HG03565 (cell line): Measurements from ENCODE around the gene LCP2.
"Not testable (repeated sequence)": the region's sequence is repeated elsewhere in the genome, so short reads cannot be mapped to it uniquely, and the experiment has no call there.

Source experiments
- ATAC-seq: cut with Tn5 transposase; IDR thresholded peaks from one replicate; pipeline ENCODE4 v1.9.1; 2021; ENCODE audit warnings: mild to moderate bottlenecking, moderate library complexity; ENCODE audit not compliant: unreplicated experiment

LCP2 gene

DNA sequence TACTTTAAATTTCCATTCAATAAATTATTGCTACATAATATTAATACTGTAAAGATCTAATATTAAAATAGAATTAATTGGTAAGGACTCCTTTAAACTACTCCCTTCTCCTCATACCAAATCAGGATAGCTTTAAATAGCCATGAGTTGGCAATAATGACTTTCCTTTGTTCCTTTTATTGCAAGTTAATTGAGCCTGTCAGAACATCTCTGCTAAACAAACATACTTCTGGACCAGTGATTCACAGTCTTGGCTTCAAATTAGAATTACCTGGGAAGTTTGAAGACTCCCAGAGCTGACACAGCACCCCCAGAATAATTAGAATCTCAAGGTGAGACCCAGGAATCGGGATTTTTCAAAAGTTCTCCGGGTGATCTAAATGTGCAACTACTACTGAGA lies 46.1 kb downstream of the LCP2 start:
- no peak for ATAC-seq

DNA sequence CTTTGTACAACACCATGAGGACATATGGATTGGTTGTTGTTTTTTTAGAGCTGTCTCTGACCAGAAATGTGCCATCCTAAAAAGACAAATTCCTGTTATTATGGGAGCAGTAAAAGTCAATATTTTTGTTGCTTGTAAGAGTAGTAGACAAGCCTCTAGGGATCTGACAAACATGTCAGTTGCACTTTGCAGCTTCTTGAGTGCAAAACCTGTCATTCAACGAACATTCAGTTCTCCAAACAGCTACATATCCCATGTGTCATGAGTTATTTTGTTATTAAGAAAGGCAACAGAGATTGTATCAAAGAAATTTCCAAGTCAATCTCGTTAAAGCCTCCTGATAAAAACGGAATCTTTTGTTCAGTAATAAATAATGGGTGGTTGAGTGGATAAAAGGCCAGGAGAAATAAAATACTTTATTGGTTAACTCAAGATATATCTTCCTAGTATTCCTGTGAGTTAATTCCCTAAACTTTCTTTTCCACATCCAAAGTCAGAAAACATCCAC lies 46.7 kb downstream of the LCP2 start:
- no peak for ATAC-seq

DNA sequence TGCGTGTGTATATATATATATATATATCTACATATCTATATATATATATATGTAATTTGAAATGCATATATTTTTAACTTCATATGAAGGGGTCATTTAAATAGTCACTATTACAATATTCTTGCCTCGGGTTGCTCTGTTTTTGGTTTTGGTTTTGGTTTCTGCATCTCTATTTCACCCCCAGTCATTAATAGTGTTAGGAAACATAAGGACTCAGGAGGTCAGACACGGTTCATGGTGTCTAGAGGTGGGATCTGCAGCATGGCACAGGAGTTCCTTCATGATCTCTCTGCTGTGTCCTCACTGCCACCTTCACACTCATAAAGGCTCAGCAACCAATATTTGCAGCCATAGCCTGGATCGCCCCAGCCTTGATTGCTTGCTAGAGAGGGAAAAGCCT lies 48.2 kb downstream of the LCP2 start:
- ATAC-seq, result no peak

DNA sequence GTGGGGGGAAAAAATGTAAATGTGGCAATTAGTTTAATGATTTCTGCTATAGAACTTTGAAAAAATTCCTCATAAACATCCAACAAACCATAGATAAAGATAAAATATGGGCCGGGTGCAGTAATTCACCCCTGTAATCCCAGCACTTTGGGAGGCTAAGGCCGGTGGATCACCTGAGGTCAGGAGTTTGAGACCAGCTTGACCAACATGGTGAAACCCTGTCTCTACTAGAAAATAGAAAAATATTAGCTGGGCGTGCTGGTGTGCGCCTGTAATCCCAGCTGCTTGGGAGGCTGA lies 48.7 kb downstream of the LCP2 start:
- not testable (repeated sequence) for ATAC-seq

DNA sequence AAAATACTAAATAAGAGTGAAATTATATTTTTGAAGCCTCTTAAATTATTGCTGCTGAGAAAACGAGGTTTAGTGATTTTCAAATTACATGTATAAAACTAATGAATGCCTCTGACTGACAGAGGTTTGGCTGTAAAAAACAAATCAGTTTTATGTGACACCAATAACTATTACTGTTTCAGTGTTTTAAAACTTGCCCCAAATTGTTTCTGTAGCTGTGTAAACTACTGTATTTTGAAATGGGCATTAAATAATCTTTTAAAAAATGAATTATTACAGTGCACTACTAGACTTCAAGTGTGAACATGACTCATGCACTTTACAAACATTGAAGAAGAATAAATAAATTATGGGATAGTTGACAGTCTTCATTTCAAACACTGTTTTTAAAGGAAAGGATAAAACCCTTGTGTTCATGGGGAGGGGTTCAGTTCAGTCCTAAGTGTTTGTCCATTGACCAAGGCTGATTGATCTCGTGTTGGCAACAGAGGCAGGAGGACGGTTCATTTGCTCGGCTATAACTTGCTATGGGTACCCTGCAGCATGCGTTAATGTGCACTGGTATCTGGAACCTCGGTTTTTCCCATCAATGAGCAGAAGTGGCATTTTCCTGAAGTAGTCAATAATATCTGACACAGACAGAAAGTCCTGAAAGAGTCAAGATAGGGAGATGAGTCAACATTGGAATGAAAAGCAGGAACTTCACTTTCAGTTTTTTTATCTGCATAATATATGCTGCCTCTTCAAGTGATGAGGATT lies 49.2 kb downstream of the LCP2 start:
- no peak for ATAC-seq

DNA sequence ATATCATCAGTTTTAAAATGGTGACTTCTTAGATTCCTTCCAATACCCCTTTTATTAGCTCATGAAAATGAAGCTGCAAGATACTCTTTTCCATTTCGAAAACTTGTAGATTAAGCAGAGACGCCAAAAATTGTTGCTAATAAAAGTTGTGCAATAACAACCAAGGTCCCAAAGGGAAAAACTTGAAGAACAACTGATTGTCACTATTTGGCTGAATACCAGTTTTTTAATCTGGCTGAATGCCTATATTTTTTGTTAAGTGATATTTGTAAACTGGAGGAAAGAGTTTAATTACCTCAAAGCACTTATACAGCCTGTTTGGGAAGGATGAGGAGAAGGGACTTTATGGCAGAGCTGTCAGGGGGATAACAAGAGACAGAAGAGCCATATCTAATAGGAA lies 50.2 kb downstream of the LCP2 start:
- no peak for ATAC-seq

DNA sequence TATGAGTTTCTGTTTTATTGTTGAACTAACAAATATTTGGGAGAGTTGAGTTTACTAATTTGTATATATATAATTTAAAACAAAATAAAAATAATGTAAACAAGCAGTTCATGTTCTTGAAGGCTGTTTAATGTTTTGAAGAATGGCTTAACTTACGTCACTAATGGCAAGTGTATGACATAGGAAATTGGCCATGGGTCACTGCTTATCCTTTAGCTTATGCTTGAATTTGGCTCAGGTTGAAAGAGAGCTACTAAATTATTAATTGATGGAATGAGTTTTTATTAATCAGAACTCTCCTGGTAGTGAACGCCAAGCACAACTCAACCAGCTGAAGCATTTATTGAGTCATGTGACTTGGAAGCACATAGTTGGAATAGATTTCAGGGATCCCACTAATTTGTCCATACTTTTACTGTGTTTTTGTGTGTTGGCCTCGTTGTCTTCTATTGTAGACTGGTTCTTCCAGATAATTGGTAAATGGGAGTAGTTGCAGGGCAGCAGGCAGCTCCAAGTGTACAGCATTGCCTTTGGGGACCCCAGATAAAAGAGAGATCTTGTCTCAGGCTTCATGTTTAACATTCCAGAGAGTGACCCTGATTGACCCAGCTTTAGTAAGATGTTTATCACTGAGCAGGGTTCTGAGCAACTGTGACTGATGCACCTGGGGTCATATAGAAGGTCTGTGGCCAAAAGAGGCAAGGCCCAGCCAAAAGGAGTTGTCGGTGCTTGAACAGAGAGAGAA lies 51.3 kb downstream of the LCP2 start:
- no peak for ATAC-seq

DNA sequence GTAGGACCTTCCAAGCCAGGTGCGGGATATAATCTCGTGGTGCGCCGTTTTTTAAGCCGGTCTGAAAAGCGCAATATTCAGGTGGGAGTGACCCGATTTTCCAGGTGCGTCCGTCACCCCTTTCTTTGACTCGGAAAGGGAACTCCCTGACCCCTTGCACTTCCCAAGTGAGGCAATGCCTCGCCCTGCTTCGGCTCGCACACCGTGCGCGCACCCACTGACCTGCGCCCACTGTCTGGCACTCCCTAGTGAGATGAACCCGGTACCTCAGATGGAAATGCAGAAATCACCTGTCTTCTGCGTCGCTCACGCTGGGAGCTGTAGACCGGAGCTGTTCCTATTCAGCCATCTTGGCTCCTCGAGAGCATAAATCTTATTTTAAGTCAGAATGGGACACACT lies 52.1 kb downstream of the LCP2 start:
- ATAC-seq, result not testable (repeated sequence)

DNA sequence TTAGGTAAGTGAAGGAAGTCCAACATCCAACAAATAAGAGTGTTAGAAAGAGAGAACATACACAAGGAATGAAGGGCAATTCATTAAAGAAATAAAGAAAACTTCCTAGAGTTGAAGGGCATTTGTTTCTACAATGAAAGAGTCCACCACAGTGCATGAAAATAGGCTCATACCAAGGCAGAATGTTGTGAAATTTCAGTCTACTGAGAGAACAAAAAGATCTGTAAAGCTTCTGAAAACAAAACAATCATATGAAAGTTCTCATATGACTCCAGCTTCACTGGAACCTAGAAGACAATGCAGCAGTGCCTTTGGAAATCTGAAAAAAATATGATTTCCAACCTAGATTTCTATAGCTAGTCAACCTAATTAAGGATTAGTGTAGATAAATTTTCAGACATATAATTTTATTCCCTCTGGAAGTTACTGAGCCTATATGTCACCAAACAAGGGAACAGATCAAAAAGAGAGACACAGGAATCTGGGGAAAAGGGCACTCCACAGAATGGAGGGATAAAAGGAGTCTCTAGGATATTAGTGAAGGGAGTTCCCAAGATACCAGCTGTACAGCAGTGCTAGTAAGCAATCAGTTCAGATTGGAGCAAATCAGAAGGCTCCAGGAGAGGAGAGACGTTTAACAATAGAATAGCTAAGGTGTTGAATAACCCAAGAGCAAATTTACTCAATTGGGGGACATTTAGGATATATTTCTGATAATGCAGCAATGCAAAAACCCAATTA lies 59.0 kb downstream of the LCP2 start:
- ATAC-seq, result no peak

DNA sequence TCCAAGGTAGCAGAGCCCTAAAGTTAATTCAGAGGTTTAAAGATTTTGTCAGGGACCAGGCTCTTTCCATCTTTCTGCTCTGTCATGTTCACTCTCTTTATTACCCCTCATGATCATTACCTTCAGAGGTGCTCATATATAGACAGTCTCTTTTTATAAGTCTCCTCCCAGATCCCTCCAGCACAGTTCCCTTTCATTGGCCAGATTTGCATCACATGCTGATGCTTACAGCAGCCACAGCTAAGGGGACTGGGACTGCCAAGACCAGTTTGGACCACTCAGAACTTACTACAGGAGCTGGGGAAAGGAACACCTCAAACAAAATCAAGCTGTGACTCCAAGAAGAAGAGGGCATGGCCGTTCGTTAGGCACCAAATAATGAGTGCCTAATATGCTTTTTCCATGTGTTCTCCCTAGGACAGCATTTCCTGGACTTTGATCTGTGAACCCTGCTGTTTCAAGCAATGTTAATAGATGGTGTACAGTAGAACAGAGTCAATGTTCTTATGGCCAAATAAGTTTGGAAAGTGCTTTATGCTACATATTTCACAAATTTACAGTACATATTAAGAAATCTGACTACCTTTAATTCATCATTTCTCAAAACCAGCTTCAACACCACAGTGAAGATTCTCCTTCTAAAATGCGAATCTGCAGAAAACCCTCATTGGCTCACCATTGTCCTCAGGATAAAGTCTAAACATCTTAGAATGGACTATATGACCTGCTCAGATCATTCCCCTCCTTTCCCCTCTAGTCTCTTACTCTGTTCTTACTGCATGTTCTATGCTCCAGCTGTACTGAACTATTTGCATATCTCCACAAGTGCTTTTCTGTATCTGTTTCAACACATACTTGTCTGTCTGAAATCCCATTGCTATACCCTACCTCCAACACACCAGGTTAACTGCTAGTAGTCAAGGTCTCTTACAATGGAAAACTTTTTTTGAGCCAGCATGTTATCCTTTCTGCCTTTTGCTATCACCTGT lies 61.4 kb downstream of the LCP2 start:
- ATAC-seq, result no peak

DNA sequence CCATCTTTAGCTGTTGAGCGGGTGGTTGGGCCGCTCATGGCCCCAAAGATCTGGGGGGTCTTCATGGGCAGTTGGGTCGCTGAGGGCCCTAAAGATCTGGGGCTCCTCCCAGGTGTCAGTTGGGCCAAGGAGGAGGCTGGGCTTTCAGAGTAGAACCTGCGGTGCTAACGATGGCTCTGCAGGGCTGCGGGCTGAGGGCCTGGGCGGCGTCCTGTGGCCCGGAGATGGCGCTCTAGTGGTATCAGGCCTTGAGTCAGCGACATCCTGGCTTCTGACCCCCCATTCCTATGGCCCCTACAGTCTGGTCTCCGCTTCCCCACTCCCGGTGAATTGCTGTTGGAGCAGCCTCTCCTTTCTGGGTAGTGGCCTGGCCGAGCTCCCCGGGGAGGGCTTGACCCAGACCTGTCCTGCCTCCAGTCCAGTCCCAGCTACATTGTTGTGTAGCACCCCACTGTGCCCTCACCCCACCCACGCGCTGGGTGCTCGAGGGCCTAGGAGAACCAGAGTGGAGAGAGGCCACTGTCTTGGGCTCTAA lies 64.2 kb downstream of the LCP2 start:
- no peak for ATAC-seq

DNA sequence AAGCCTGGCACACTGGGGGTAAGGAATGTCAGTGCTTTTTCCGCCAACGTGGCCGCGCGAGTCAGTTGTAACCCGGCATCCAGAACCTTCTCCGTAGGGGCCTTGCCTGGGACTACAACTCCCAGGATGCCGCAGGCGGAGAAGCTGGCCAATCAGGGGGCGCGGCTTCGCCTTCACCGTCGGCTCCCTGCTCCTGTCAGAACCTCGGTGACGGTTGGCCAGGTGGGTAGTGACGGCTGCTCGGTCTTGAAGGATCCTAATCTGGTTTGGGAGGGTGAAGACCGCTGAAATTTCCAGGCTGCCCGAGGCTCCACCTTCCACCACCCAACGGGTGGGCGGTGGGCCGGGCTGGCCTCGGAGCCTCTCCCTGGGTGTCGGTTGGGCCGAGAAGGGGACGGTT lies 64.8 kb downstream of the LCP2 start, which contains the start of gene C5orf58:
TSS of gene C5orf58 (plus strand) at position 200 of the 400 bp plus-strand sequence. CDS start 1,992 bp downstream, outside the sequence.
- ATAC-seq, result no peak

DNA sequence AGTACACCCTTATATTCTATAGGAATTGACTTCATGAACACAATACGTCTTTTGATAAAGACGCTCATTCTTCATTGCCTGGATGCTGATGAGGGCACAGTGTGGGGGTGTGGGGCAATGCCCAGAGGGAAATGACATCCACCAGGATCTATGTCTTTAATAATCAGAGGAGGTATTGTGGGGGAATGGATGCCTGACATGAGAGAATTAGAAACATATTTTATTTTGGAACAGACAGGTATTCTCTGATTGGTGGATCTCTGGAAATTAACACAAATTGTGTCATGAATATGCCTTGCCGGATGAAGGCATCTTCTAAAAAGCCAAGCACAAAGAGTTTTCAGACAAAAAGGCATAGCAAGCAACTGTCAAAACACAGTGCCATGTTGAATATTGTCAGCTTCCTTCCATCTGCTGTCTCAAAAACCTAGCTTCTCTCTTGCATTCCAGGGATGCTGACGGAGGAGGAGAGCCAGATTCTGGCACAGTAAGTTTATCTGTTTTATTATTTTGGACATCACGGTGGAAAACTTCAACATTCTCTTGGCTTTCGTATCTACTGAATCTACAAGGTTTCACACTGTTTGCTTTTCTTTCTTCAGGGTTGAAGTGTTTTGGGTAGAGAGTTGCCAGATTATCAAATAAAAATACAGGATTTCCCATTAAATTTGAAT lies 68.7 kb downstream of the LCP2 start:
- ATAC-seq, result no peak

DNA sequence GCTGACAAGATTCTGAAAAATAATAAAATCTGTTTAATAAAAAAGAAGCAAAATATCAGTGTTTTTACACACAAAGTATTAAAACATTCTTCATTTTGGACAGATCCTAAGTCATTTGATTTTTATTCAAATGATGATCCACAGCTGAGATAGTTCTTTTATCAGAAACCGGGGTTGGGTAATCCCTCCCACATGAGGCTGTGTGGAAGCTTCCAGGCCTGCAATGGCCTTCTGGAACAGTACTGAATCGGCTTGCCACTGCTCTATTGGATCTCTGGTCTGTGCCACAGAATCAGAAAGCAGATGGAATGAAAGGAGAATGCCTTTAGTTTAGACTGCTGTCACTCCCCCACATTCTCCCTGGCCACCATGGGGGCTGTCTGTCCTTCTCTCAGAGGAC lies 70.9 kb downstream of the LCP2 start:
- ATAC-seq, result no peak

DNA sequence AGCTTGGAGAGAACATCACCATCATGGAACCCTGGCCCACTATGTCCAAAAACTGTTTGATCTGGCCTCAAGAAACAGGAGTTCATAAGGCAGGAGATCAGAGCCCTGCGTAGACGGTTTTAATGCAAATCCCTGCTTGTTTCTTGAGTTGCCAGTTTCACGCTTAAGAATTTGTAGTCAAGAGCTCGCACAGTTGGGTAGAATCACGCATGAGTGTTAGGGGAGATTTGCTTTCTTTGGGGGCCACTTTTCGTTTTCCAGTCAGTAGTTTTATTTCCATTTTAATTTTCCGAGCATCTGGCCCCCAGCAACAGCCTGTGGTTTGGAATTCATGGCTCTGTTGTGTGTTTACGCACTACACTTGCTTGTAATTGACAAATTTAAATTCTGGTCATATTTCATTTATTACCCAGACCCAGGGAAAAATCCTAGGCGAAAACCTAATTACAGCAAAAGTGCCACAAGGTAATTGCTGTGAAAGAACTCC lies 71.4 kb downstream of the LCP2 start:
- ATAC-seq, result no peak

DNA sequence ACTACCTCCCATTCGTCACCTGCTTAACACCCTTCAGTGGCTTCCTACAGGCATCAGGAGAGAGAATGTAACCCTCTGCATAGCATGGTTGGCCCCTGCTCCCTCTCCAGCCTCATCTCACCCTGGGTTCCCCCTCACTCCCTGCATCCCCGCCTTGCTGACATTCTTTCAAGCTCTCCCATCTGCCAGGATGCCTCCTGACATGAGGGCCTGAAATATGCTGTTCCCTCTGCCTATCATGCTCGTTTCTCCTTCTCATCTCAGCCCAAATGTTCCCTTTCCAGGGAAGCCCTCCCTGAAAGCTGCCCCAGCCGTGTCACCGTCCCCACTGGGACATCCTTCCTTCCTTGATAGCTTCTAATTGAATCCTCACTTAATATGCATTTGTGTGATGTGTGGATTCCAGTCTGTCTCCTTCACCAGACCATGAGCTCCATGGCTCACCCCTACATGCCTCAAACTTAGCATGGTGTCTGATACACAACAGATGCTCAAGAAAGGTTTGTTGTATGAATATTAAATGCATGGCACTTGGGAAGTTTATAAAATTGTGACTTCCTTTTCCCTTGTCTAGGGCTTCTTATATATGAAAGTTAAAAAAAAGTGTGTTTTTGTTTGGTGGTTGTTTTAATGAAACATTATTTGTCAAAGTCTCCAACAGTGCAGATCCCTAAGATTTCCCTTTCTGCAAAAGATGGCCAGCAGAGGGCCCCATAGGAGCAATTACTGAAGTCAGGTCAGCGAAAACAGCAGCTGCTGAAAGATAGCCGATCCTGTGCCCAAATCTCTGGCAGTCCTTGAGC lies 72.0 kb downstream of the LCP2 start:
- ATAC-seq, result no peak

DNA sequence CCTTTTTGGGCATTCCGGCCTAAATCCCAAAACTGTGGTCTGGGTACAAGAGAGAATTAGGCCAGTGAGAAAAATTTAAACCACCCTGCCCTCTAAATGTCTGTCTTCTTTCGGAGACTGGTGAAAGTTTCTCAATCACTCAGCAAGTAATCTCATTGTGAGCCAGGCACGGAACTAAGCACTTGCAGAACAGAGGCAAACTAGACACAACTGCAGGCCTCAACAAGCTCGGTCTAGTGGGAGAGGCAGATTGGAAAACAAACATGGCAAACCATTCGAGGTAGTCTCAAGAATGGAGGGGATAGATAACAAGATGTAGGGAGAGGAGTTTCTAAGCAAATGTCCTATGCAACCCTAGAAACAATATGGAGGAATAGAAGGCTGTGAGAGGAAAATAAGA lies 73.7 kb downstream of the LCP2 start:
- no peak for ATAC-seq

DNA sequence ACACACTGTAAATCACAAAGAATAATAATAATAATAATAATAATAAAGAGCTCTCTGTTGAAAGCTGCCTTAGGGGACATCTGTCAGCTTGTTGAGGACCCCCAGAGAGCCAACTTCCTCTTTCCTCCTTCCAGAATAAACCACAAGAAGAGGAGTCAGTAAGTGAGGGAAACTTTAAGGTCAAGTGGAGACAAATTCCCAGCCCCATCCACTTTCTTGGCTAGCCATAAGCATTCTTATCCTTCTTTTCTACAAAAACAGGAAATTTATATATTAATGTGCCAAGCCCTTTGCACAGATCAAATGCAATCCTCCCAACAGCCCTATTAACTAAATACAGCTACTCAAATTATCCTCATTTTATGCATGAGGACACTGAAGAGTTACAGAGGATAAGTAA lies 74.2 kb downstream of the LCP2 start:
- ATAC-seq, result no peak

DNA sequence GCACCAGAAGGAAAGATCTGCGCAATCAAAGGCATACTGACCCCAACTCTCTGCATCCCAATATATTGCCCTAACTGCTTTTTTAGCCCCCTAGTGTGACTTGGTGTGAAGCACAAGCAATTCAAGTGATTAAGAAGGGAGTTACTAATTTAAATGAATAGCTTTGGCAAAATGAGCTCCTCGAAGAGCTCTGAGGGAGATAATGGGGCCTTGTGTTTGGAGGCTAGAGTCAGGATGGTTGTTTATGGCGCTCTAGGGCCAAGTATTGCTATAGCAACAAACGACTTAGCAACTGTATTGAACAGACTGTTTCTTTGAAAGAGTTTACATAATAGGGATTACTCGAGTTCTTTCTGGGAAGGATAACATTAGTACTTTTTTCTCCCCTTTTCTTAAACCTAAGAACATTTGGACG lies 76.2 kb downstream of the LCP2 start:
- no peak for ATAC-seq
